ENCODE measurements around the gene ARHGDIG.
"Not testable (repeated sequence)": the region's sequence is repeated elsewhere in the genome, so short reads cannot be mapped to it uniquely, and the experiment has no call there.

Gene ARHGDIG

DNA sequence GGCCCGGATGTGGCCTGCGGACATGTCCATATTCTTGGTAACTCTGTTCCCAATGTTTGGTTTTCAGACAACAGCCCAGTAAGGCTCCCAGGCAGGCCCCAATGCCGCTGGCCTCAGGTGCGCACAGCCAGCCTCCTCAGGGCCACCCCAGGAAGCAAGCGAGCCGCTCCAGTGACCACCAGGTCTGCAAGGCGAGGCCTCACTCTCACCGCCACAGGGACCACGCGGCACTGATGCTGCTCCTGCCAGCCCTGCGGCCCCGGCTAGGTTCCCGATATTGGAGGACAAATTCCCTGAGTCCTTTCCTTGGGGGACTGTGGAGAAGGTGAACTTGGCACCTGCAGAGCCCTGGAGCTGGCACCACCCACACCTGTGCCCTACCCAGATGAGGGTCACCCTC lies 21.6 kb downstream of the ARHGDIG start:
- no peak for DNase-seq

- DNase-seq: peak; percentile 20
These were observed 23.5 kb downstream of the ARHGDIG start for GRCh38 chr16:303760-304505.

- DNase-seq: no peak
These were observed 25.7 kb downstream of the ARHGDIG start for GRCh38 chr16:305916-306626.

- no peak for DNase-seq
These were observed 26.6 kb downstream of the ARHGDIG start for GRCh38 chr16:306911-307370.

- DNase-seq: no peak
These were observed 27.4 kb downstream of the ARHGDIG start for GRCh38 chr16:307691-308312.

- DNase-seq: no peak
These were observed 29.1 kb downstream of the ARHGDIG start for GRCh38 chr16:309476-309875.

- DNase-seq: no peak
These were observed 31.3 kb downstream of the ARHGDIG start for GRCh38 chr16:311725-312124.

GRCh38 chr16:314351-314750 lies 34.0 kb downstream of the ARHGDIG start:
- no peak for DNase-seq

DNA sequence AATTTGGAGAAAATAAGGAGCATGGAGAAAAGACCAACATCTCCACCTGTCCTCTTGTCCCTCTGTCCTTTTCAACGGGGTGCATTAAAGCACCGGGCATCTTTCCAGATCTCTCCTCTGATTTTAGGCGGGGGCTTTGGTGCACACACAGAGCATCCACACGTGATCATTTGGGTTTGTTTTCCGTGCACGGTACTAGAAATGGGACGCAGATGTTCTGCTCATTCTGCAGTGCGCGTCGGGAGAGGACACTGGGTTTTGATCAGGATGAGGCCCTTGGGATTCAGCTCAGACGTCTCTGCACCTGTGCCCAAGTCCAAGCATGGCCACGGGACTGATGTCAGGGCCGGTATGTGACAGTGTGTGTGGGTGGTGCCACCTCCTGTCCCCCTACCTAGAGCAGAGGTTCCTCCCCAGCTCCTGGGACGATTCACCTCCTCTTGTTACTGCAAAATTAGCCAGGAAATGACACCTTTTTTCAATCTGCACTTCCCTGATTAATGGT lies 34.5 kb downstream of the ARHGDIG start:
- no peak for DNase-seq

DNA sequence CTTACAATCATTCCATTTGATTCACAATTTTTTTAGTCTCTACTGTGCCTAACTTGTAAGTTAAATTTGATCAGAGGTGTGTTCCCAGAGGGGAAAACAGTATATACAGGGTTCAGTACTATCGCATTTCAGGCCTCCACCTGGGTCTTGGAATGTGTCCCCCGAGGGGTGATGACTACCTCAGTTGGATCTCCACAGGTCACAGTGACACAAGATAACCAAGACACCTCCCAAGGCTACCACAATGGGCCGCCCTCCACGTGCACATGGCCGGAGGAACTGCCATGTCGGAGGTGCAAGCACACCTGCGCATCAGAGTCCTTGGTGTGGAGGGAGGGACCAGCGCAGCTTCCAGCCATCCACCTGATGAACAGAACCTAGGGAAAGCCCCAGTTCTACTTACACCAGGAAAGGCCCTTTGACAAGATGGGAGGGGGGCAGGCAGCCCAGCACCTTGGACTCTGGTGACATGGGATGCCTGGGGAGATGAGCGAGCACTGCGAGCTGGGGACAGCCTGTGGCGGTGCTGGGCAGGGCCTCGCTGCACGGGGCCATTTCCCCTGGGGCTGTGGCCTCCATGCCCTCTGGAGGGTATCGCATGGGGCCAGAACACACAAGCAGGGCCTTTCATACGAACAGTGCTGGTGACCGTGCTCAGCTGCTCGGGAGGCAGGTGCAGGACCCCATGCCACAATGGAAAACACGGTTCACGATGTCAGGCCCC lies 36.5 kb downstream of the ARHGDIG start:
- DNase-seq: no peak

DNA sequence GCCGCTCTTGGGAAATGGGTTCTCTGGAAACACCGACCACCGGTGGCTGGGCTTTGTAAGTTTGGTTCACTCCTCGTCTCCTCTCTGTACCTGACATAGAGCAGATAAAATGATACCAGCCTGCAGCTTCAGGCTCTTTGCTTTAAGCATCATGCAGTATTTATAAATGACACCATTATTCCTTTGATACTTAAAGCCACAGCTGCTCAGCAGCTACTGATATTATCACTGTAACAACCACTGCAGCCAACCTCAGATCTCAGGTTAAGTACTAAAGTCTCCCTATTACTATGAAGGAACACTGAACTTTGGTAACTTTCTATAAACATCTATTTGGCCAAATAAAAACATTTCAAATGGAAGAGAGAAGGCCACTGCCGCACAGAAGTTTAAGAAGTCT lies 37.2 kb downstream of the ARHGDIG start:
- DNase-seq: no peak

DNA sequence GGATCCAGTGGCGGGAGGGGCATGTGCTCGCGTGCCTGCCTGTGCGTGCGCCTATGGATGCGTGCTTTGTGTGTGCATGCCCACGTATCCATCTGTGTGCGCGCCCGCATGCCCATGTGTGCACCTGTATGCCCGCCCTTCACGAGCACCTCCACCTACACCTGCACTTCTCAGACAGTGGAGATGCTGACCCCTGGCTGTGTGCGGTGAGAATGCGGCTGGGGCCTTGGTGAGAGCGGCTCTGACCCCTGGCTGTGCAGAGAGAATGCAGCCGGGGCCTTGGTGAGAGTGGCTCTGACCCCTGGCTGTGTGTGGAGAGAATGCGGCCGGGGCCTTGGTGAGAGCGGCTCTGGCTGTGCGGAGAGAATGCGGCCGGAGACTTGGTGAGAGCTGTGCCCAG lies 38.2 kb downstream of the ARHGDIG start:
- no peak for DNase-seq

- no peak for DNase-seq
These were observed 39.8 kb downstream of the ARHGDIG start for GRCh38 chr16:320206-320605.

DNA sequence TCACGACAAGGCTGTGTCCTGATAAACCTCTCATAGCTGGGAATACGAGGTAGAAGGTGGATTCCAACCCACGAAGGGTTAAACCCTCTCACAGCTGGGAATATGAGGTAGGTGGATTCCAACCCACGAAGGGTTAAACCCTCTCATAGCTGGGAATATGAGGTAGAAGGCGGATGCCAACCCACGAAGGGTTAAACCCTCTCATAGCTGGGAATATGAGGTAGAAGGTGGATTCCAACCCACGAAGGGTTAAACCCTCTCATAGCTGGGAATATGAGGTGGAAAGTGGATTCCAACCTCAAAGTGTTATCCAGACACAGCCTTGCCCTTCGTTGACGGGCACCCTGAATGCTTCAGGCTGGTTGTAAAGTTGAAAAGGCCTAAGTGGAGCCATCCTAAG lies 41.1 kb downstream of the ARHGDIG start:
- no peak for DNase-seq

- DNase-seq: no peak
These were observed 42.2 kb downstream of the ARHGDIG start for GRCh38 chr16:322476-323143.

GRCh38 chr16:324201-324450 lies 43.7 kb downstream of the ARHGDIG start:
- no peak for DNase-seq

GRCh38 chr16:324451-325334 lies 44.3 kb downstream of the ARHGDIG start:
- DNase-seq: peak; percentile 93

DNA sequence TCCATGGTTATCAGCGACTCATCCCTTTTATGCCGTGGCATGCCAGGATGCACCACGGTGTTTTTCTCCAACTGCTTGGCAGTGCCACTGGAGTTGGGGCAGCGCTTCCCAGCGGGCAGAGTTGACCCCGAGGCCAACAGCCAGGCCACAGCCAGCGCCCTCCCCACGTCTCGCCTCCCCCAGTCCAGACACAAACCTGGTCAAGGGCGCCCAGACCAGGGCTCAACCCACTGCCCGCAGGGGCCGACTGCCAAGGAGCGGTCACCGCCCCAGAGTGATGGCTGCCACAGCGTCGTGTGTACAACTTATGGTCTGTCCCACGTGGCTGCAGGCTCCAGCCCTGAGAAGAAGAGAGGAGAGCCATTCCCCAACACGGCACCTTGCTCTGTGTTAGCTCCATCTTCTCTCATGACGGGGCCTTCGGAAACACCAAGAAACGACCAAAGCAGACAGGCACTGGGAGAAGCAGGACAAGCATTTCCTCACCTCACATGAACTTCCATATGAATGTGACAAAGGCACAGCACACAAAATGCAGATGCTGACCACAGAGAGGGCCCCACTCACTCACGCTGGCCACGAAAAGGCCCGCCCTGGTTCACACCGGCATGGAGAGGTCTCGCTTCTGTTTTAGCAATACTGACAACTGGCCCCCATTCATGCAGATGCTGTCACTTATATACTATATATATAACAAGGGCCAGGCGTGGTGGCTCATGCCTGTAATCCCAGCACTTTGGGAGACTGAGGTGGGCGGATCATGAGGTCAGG lies 45.2 kb downstream of the ARHGDIG start:
- DNase-seq: peak; percentile 17

DNA sequence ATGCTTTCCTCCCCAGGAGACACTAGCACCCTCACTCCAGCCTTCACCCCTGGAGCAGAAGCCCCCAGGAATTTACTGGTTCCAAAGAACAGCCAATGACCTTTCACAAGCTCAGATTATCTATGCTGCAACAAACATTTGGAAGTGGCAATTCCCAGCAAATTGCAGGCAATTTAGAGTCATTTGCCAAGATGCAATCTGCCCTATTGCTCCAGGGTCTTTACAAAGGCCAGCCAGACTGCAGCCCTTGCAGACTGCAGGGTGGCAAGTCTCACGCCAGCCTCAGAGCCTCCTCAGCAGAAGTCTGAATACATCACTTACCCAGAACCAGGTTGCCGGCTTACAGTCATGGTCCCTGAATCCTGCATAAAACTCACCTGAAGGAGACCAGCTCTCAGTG lies 50.4 kb downstream of the ARHGDIG start:
- DNase-seq: no peak

DNA sequence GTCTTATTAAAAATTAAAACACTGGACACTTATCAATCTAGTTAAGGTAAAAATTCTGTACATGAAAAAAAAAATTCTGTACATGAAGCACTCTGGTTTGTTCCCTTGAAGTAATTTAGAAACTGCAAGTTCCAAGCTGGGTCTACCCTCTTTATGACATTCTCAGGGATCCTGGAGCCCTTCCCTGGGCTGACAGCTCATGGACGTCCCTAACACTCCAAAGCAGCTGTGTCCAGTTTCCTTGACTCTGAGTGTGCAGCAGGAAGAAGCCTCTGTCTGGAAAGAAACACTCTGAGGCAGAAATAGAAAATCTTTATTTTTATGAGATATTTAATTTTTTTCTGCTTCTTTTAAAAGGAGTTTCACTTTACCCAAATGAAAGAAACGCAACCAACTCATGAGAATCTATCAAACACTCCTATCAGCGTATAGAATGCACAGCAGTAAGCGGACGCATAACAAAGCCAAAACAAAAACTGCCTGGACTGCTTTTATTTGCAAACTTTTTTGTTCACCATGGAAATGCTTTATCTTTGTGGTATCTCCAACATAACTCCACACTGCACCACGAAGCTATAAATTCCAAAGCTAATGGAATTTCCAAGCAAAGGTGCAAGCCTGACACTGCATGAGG lies 50.9 kb downstream of the ARHGDIG start:
- DNase-seq: not testable (repeated sequence)
